ENCODE data around the gene KAZN. TPM values are rescaled to one million over a fixed set of nuclear protein-coding genes. Genes with fewer than 3 reads are reported as not detected.
"Not testable (repeated sequence)": the region's sequence is repeated elsewhere in the genome, so short reads cannot be mapped to it uniquely, and the experiment has no call there.

KAZN gene
- total and polyA plus RNA-seq, 9 donors, result 10.1 to 56.4 (median 27.9) TPM

DNA sequence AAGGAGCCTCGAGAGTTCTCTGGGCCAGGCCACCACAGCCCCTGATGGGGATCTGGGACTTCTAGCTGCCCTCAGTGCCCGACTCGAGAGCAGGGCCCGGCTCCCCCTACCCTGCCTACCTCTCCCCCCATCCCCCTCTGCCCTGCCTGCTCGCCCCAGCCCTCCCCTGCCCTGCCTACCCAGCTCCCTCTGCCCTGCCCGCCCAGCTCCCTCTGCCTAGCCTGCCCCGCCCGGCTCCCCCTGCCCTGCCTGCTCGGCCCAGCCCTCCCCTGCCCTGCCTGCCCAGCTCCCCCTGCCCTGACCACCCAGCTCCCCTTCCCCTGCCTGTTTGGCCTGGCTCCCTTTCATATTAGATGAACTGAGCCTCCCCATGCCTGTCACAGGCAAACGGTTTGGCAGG lies 437.6 kb downstream of the KAZN start:
- no peaks in the 10 kb centered on the region for H3K36me3 ChIP-seq
- DNase-seq, result no peak
- H3K9me3 ChIP-seq, result no peaks in the 10 kb centered on the region
- H3K4me1 ChIP-seq (ENCODE audit: insufficient read depth), result no peaks in the 10 kb centered on the region
- H3K27ac ChIP-seq, result no peak overlapping the region
- no peaks in the 10 kb centered on the region for H3K27me3 ChIP-seq
- H3K4me3 ChIP-seq, result no peak overlapping the region
- intact Hi-C loops (cut with DNase I), result no loop called here
- TF ChIP-seq, protein P1, sequence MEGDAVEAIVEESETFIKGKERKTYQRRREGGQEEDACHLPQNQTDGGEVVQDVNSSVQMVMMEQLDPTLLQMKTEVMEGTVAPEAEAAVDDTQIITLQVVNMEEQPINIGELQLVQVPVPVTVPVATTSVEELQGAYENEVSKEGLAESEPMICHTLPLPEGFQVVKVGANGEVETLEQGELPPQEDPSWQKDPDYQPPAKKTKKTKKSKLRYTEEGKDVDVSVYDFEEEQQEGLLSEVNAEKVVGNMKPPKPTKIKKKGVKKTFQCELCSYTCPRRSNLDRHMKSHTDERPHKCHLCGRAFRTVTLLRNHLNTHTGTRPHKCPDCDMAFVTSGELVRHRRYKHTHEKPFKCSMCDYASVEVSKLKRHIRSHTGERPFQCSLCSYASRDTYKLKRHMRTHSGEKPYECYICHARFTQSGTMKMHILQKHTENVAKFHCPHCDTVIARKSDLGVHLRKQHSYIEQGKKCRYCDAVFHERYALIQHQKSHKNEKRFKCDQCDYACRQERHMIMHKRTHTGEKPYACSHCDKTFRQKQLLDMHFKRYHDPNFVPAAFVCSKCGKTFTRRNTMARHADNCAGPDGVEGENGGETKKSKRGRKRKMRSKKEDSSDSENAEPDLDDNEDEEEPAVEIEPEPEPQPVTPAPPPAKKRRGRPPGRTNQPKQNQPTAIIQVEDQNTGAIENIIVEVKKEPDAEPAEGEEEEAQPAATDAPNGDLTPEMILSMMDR (IDR thresholded peaks at IDR 0.05), result no peak
- TF ChIP-seq EP300 (IDR thresholded peaks at IDR 0.05) (no peak), POLR2A (IDR thresholded peaks at IDR 0.05) (no peak)
- WGBS, 3 donors, result 73 to 78% (median 75%) methylated on average over 10 of the region's 10 CpGs

DNA sequence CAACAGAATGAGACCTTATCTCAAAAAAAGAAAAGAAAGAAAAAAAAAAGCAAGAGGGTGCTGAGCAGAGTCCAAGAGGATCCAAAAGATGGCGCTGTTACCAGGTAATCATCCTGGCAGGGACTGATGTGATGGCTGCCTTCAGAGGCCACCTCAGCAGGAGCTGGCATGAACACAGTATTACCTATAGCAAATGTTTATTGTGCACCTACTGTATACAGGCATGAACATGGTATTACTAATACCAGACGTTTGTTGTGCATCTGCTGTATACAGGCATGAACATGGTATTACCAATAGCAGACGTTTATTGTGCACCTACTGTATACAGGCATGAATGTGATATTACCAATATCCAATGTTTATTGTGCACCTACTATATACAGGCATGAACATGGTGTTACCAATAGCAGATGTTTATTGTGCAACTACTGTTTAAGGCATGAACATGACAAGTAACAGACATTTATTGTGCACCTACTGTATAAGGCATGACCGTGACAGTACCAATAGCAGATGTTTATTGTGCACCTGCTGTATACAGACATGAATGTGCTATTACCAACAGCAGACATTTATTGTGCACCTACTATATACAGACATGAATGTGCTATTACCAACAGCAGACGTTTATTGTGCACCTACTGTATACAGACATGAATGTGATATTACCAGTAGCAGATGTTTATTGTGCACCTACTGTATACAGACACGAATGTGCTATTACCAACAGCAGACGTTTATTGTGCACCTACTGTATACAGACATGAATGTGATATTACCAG lies 439.9 kb downstream of the KAZN start:
- no peaks in the 10 kb centered on the region for H3K9me3 ChIP-seq
- no peak for TF ChIP-seq EP300 (IDR thresholded peaks at IDR 0.05)
- TF ChIP-seq, protein P1 (IDR thresholded peaks at IDR 0.05), result no peak
- no peak for TF ChIP-seq POLR2A (IDR thresholded peaks at IDR 0.05)
- intact Hi-C loops (cut with DNase I), result no loop called here
- DNase-seq, result no peak
- H3K4me1 ChIP-seq (ENCODE audit: insufficient read depth), result no peaks in the 10 kb centered on the region
- 77 to 83% (median 82%) methylated on average over 7 of the region's 7 CpGs for WGBS, 3 donors
- H3K27me3 ChIP-seq, result no peaks in the 10 kb centered on the region
- H3K36me3 ChIP-seq, result no peaks in the 10 kb centered on the region
- no peak overlapping the region for H3K27ac ChIP-seq
- H3K4me3 ChIP-seq, result no peak overlapping the region

DNA sequence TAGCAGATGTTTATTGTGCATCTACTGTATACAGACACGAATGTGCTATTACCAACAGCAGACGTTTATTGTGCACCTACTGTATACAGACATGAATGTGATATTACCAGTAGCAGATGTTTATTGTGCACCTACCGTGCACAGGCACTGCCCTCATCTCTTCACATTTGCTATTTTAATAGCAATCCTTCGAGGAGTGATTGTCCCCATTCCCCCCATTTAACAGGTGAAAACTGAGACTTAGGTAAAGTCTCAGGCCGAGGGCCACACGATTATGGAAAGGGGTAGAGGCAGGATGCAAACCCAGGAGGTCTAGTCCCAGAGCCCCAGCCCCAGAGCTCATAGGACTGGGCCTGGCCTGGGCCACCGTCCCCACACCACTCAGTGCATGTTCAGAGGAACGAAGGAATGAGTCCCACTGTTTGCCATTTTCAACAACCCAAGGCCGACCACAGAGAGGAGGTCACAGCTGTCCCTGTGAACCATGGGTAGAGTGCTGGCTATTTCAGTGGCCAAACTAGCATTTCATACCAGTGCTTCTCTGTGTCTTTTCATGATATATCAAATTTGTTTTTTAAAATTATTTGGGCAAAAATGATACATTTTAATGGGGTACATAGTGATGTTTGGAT lies 440.6 kb downstream of the KAZN start:
- TF ChIP-seq, protein P1 (IDR thresholded peaks at IDR 0.05), result no peak
- TF ChIP-seq EP300 (IDR thresholded peaks at IDR 0.05), result no peak
- no peak for TF ChIP-seq POLR2A (IDR thresholded peaks at IDR 0.05)

DNA sequence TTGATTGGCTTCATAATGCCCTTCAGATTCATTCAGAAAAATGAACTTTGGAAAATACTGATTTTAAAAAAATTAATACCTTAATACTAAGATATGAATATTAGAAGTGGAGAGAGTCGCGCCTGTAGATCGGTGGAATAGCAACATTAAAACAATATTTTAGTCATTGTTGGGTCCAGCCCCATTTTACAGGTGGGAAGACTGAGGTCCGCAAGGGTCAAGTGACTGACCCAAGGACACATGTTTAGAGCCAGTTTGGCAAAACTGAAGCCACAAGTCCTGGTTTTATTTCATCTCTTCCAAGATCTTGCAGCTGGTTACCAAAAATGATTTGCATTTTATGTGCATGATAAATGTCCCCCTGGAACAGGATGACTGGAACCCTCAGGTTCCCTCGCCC lies 441.4 kb downstream of the KAZN start:
- DNase-seq, result no peak
- intact Hi-C loops (cut with DNase I), result loop anchor here in 2 of 4 donors (10.0 kb wide), 2 partner anchors 215 to 925 kb away; no protein-coding TSS in a partner anchor
- Histone ChIP-seq H3K36me3 (no peaks in the 10 kb centered on the region), H3K4me3 (no peak overlapping the region), H3K27me3 (no peaks in the 10 kb centered on the region), H3K9me3 (no peaks in the 10 kb centered on the region), H3K27ac (no peak overlapping the region), H3K4me1 (ENCODE audit: insufficient read depth) (peaks cover 3% of the 10 kb centered on the region)
- TF ChIP-seq EP300 (IDR thresholded peaks at IDR 0.05), result no peak
- TF ChIP-seq, protein P1 (IDR thresholded peaks at IDR 0.05), result no peak
- no peak for TF ChIP-seq POLR2A (IDR thresholded peaks at IDR 0.05)
- WGBS, 3 donors, result 95 to 96% (median 95%) methylated on average over 5 of the region's 5 CpGs

More for the DNA sequence above, 440.6 kb downstream of the KAZN start:
- H3K4me1 ChIP-seq (ENCODE audit: insufficient read depth), result peaks cover 3% of the 10 kb centered on the region
- intact Hi-C loops (cut with DNase I), result no loop called here
- no peaks in the 10 kb centered on the region for H3K36me3 ChIP-seq
- no peaks in the 10 kb centered on the region for H3K9me3 ChIP-seq
- H3K27ac ChIP-seq, result no peak overlapping the region
- WGBS, 3 donors, result 76 to 94% (median 80%) methylated on average over 9 of the region's 9 CpGs
- H3K4me3 ChIP-seq, result no peak overlapping the region
- no peaks in the 10 kb centered on the region for H3K27me3 ChIP-seq
- DNase-seq, result no peak

DNA sequence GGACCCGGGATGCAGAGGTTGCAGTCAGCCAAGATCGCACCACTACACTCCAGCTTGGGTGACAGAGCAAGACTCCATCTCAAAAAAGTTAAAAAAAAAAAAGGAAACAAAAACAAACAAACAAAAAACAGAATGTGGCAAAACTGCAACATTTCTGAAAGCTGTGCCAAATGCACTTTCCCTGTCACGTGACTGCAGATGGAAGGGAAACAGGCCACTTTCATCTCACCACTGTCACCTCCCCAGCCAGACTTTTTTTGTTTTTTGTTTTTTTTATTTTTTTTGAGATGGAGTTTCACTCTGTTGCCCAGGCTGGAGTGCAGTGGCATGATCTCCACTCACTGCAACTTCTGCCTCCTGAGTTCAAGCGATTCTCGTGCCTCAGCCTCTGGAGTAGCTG lies 442.2 kb downstream of the KAZN start:
- H3K4me1 ChIP-seq (ENCODE audit: insufficient read depth); H3K4me3 ChIP-seq; H3K27me3 ChIP-seq; DNase-seq; H3K27ac ChIP-seq; H3K9me3 ChIP-seq; H3K36me3 ChIP-seq: not testable (repeated sequence)
- 84 to 86% (median 85%) methylated on average over 5 of the region's 5 CpGs for WGBS, 3 donors
- intact Hi-C loops (cut with DNase I), result loop anchor here in 2 of 4 donors (10.0 kb wide), 2 partner anchors 216 to 926 kb away; no protein-coding TSS in a partner anchor
